GM20000 (cell line): ENCODE measurements around the gene CGB2.
"Not testable (repeated sequence)": the region's sequence is repeated elsewhere in the genome, so short reads cannot be mapped to it uniquely, and the experiment has no call there.

Source experiments
- DNase-seq: peaks from one replicate; pipeline ENCODE4 v3.0.0; 2012; ENCODE audit warnings: low spot score
- CTCF ChIP-seq: IDR thresholded peaks from 2 replicates; pipeline ENCODE4 v1.5.1; 2012; ENCODE audit warnings: mild to moderate bottlenecking, control low read depth; ENCODE audit errors: extremely low read depth, missing control alignments

The CGB2 gene

DNA sequence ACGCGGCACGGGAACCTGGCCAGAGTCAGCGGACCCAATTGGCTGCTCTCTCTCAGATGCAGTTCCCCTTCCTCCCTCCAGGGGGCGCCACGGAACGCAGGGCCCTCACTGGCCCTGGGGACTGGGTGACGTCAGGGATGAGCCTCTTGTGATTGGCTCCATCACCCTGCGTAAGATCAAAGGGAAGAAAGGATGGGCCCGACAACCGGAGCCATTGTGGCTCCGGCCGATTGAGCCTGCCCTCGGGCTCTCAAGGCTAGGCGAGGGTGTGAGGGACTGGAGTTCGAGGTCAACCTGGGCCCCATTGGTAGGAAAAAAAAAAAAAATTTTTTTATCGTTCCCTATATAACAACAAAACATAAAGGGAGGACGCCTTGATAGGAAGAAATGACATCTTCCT is 5.1 kb downstream of the CGB2 start, which contains the start of gene CGB1:
Gene CGB1 (minus strand): TSS at position 81 of the 400 bp plus-strand sequence. CDS start 184 bp downstream, outside the sequence.
- TF ChIP-seq CTCF = peak; percentile 38
- DNase-seq = peak; percentile 25

GRCh38 chr19:49038111-49038510 is 6.4 kb downstream of the CGB2 start:
- DNase-seq = not testable (repeated sequence)

- not testable (repeated sequence) for DNase-seq
These were observed 7.0 kb downstream of the CGB2 start for GRCh38 chr19:49038557-49039276.

DNA sequence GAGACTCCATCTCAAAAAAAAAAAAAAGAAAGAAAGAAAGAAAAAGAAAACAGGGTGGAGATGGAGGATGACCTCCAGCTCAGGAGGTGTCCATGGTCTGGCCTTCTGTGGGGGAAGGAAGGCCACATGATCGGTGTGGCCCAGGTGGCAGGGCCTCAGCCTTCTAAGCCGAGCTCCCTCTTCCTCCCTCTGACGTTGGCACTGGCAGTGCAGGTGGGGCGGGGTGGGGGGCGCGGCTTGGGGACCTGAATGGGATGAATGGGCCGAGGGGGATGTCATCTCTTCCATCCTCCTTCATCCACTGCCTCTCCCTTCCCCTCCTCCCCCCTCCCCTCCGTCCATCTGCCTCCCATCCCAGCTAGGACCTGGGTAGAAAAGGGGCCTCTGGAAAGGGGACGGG is 8.0 kb downstream of the CGB2 start:
- not testable (repeated sequence) for DNase-seq

DNA sequence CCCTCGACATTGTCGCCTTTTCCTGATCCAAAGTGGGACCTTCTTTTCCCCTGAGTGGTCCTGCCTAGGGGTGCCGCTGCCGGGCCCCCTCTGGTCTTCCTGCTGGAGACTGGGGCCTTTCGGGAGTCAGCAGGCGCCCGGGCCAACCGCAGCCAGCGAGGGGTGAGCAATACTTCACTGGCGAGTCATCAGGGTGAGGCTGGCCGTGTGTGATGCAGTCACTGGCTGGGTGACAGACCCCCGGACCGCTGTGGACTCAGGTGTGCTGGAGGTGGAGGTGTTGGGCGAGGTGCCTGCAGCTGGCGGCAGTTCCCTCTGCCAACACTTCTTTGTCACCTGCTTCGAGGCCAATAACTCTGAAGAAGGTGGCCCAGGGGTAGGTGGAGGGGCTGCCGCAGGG is 10.5 kb downstream of the CGB2 start:
- DNase-seq = no peak
- TF ChIP-seq CTCF = no peak

- not testable (repeated sequence) for DNase-seq
These were observed 11.0 kb downstream of the CGB2 start for GRCh38 chr19:49042666-49043065.

GRCh38 chr19:49043548-49043947 is 11.9 kb downstream of the CGB2 start, which contains the start of gene CGB5:
Gene CGB5, plus strand, starts transcription at chr19:49043848. Its CDS starts 362 bp downstream, at chr19:49044210.
- not testable (repeated sequence) for DNase-seq

- DNase-seq = not testable (repeated sequence)
These were observed 17.3 kb downstream of the CGB2 start, which contains the start of gene CGB8 for GRCh38 chr19:49049011-49049410. Gene CGB8, minus strand, starts transcription at chr19:49049111. Its CDS starts 372 bp downstream, at chr19:49048739.

GRCh38 chr19:49049834-49050233 is 18.1 kb downstream of the CGB2 start:
- not testable (repeated sequence) for DNase-seq

DNA sequence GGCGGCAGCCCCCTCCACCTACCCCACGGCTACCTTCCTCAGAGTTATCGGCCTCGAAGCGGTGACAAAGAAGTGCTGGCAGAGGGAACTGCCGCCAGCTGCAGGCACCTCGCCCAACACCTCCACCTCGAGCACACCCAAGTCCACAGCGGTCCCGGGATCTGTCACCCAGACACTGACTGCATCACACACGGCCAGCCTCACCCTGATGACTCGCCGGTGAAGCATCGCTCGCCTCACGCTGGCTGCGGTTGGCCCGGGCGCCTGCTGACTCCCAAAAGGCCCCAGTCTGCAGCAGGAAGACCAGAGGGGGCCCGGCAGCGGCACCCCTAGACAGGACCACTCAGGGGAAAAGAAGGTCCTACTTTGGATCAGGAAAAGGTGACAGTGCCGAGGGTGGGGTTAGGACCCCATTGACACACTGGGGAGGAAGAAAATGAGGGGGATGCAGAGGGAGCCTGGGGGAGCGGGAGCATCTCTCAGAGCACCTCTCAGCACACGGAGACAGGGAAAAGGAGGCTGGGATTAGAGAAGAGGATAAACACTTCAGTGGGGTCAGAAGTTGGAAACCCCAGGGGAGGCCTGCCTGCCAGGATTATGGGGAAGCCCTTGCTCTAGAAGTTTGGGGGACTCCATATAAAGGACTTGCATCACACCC is 18.8 kb downstream of the CGB2 start:
- not testable (repeated sequence) for DNase-seq

DNA sequence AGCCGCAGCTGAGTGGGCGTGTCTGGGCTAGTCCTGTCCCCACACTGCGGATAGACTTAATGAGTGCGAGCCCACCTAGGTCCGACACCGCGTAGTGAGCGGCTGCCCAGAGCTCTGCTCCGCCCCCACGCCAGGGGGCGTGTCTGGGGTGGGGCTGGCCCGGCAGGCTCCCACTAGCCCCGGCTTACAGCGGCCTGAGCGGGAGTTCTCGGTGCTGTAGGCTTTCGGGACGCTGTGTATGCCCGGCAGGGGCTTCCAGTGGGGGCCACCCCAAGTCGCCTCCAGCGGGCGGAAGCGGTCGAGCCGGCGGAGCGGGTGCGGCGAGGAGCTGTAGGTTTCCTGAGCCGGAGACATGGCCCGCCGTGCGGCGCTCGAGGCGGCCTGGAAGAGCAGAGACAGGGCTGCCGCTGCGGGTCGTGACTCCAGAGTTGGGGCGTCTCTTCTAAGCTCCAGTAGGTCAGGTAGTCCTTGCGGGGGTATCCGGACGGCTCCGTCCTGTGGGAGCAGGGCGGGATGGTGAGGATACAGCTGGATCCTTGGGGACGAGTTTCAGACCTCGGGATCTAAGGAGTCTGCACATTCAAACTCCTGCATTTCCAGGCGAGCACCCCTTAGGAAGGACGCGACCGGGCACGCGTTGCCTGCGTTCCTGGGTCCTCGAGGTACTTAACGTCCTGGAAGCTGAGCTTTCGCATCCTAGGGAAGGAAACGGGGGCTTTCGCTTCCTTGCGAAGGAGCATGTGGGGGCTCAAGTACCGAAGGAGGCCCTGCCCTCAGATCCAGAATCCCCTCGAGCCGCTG is 24.6 kb downstream of the CGB2 start:
- DNase-seq = peak; percentile 89
- TF ChIP-seq CTCF = no peak

DNA sequence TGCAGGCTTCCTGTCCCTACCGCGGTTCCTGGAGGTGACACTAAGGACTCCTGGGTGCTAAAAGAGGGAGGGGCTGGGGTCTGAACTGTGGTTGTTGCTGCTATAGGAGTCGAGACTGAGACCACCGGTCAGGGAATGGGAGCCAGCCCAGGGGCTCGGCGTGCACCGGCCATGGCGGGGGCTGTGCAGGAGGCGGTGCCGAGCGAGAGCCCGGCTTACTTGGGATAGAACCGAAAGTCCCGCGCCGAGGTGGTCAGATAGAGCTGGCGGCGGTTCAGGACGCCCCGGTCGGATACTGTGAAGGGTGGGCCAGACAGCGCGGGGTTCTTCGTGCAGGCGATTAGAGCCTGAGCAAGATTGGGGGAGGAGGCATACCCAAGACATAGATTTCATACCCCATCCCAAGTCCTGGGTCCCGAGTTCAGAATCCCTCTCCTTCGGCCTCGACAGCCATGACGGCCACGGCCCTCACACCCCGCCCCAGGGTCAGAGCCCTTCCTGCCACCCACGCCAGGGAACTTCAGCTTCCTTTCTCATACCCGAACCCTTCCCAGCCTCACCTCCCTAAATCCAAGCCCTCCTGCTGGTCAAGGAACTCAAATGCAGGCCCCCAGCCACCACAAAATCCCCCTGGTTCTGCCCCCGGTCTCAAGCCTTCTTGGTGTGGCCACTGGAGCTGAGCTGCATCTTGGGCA is 25.4 kb downstream of the CGB2 start:
- not testable (repeated sequence) for DNase-seq
